Upper lobe of left lung (tissue), 4 donors: Measurements from ENCODE around the gene TMEM74B.

Experiments
- CTCF ChIP-seq, 6 experiments: fragments of 450-650 bp in 4 of 6; fragments of 200-600 bp in 2 of 6; sonication (generic) in 2 of 6; IDR thresholded peaks; one replicate each; pipeline ENCODE4 v1.5.1; 2016 to 2019; ENCODE audit warnings: antibody characterized with exemption in 6 of 6
- POLR2A ChIP-seq, 4 donors: fragments of 450-650 bp; IDR thresholded peaks; one replicate each; pipeline ENCODE4 v1.5.1; 2016 to 2017; ENCODE audit warnings: antibody characterized with exemption in 4 of 4, mild to moderate bottlenecking in 2 of 4
- POLR2AphosphoS5 ChIP-seq, 2 donors: sonication (generic); formaldehyde crosslinking; IDR thresholded peaks; one replicate each; pipeline ENCODE4 v1.5.1; 2017; ENCODE audit warnings: antibody characterized with exemption in 2 of 2

DNA sequence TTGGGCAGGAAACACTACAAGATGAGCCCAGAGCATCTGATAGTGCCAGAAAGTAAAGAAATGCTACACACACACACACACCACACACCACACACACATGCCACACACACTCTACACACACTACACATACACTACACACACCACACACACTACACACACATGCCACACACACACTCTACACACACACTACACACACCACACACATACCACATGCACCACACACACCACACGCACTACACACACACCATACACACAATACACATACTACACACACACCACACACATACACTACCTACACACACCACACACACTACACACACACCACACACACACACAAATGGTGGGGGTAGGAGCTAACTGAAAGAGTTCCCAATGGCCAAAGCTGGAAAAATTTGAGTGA, 3.6 kb upstream of the TMEM74B start:
- TF ChIP-seq CTCF (IDR thresholded peaks at IDR 0.05) (no peak), POLR2A (IDR thresholded peaks at IDR 0.05) (no peak), POLR2AphosphoS5 (IDR thresholded peaks at IDR 0.05) (no peak)
